Transverse colon (tissue), 3 donors: ENCODE results near the gene HIVEP3.
A peak's percentile ranks its signal among the peaks of the same experiment; 100 is the strongest.

Experiments used
- EP300 ChIP-seq: sonication (generic); formaldehyde crosslinking; IDR thresholded peaks from one replicate; pipeline ENCODE4 v1.6.1; 2017; ENCODE audit warnings: antibody characterized with exemption, low read depth
- POLR2A ChIP-seq: fragments of 450-650 bp; IDR thresholded peaks from one replicate; pipeline ENCODE4 v1.6.1; 2016; ENCODE audit warnings: antibody characterized with exemption, mild to moderate bottlenecking, moderate library complexity
- TF ChIP-seq, protein P1 (sequence below), 5 experiments: fragments of 200-600 bp in 3 of 5; fragments of 450-650 bp in 2 of 5; sonication (generic) in 3 of 5; IDR thresholded peaks; 1 replicate in 2 of 5; 2 replicates in 3 of 5; pipeline ENCODE4 v1.5.1; 2016 to 2017; ENCODE audit warnings: antibody characterized with exemption in 5 of 5, inconsistent platforms in 3 of 5, mild to moderate bottlenecking in 2 of 5, moderate library complexity in 1 of 5

DNA sequence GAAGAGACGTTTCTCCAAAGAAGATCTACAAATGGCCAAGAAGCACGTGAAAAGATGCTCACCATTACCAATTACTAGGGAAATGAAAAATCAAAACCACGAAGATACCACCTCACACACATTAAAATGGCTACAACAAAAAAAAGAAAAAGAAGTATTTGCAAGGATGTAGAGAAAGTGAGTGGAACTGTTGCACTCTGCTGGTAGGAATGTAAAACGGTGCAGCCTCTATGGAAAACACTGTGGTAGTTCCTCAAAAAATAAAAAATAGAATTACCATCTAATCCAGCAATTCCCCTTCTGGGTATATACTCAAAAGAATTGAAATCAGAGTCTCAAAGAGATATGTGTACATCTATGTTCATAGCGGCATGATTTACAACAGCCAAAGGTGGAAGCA, 318.8 kb downstream of the HIVEP3 start:
- TF ChIP-seq POLR2A, result no peak
- TF ChIP-seq EP300, result no peak
- TF ChIP-seq, protein P1, sequence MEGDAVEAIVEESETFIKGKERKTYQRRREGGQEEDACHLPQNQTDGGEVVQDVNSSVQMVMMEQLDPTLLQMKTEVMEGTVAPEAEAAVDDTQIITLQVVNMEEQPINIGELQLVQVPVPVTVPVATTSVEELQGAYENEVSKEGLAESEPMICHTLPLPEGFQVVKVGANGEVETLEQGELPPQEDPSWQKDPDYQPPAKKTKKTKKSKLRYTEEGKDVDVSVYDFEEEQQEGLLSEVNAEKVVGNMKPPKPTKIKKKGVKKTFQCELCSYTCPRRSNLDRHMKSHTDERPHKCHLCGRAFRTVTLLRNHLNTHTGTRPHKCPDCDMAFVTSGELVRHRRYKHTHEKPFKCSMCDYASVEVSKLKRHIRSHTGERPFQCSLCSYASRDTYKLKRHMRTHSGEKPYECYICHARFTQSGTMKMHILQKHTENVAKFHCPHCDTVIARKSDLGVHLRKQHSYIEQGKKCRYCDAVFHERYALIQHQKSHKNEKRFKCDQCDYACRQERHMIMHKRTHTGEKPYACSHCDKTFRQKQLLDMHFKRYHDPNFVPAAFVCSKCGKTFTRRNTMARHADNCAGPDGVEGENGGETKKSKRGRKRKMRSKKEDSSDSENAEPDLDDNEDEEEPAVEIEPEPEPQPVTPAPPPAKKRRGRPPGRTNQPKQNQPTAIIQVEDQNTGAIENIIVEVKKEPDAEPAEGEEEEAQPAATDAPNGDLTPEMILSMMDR (IDR thresholded peaks at IDR 0.05), result peak; percentile 9 to 29 (median 16)
